ENCODE data around the gene MYRF. TPM values are rescaled to one million over a fixed set of nuclear protein-coding genes. Genes with fewer than 3 reads are reported as not detected.

Gene MYRF
- total and polyA plus RNA-seq, 2 donors (not counting 3 experiments of a cell fraction or from before 2014, with no cell fraction given), result 0.82 to 0.98 TPM

DNA sequence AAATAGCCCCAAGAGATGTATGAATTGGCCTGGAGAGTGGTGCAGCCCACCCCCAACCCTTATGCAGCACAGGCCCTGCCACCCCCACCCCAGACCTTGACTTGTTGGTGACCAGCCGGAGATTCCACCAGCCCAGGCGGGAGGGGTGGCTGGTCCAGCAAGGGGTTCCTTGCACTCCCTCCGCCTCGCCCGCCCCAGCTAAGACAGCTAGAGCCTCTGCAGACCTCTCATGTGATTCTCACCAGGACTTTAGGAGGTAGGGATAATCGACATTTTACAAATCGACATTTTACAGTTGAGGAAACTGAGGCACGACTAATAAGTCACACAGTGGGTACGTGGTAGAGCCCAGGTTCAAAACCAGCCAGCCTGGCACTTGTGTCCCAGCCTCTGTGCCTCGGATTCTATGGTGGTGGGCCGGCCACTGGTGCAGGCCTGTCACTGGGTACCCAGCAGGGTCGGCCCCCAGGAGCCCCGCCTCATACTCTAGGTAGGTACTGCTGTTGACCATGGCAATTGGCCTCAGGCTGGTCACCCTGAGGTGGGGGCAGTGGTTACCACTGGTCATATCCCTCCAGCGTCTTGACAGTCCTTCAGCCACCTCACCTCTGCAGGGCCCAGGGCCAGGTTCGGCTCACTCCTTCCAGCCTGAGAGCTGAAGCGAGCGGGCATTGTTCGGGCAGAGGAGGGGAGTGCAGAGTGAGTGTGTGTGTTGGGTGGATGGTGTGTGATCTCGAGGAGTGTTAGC lies 35.0 kb upstream of the MYRF start:
- ChIA-PET POLR2A (interaction anchor here (1.3 kb wide), 1 partner anchor 16 kb away, joined by 3 read pairs; no protein-coding TSS in a partner anchor), CTCF (interaction anchor here (1.4 to 2.6 kb wide), 2 partner anchors 10 to 17 kb away, joined by 3 to 22 read pairs; no protein-coding TSS in a partner anchor)
- FAIRE-seq, result no peak
- H4K20me1 ChIP-seq (replicated peaks; ENCODE audit: control insufficient read depth, extremely low read depth, insufficient read depth, low read length), result no peaks in the 10 kb centered on the region
- peaks cover 28% of the 10 kb centered on the region for H3K4me1 ChIP-seq (ENCODE audit: control insufficient read depth, extremely low read depth, insufficient read depth, low read length)
- no peaks in the 10 kb centered on the region for H3K9me1 ChIP-seq (replicated peaks; ENCODE audit: control insufficient read depth, extremely low read depth, insufficient read depth, low read length)
- no peaks in the 10 kb centered on the region for H3K36me3 ChIP-seq (ENCODE audit: control insufficient read depth in 2 of 2, extremely low read depth in 1 of 2, insufficient read depth in 2 of 2, low read length in 2 of 2)
- no TSS peak for BruUV-seq (replicated peaks)
- H3K9me3 ChIP-seq (replicated peaks; ENCODE audit: control insufficient read depth, insufficient read depth, low read length), result no peaks in the 10 kb centered on the region
- no peak for DNase-seq (ENCODE audit: low read depth, low spot score)
- intact Hi-C loops (cut with micrococcal nuclease) (loop anchor here (5.0 kb wide), 1 partner anchor 35 kb away; the partner anchor contains the start of gene DAGLA), dilution Hi-C loops (cut with MboI; ENCODE audit: extremely low pct_ligation_motif_present, low sequenced_read_pairs) (no loop called here)
- no peak for TF ChIP-seq EZH2 (IDR thresholded peaks at IDR 0.05; ENCODE audit: borderline replicate concordance, low read depth, low read length, severe bottlenecking)
- peak overlapping the region; percentile 45 for H3K27ac ChIP-seq (ENCODE audit: insufficient read depth, low read depth, low read length)
- no peaks in the 10 kb centered on the region for H3K27me3 ChIP-seq (ENCODE audit: control insufficient read depth in 2 of 2, insufficient read depth in 2 of 2, low read length in 2 of 2)
- H3K9ac ChIP-seq (replicated peaks; ENCODE audit: extremely low read depth, insufficient read depth, low read length), result peak overlapping the region; percentile 51
- H3K4me3 ChIP-seq (replicated peaks in 1 of 3; ENCODE audit: insufficient read depth in 1 of 3, low read depth in 1 of 3, low read length in 3 of 3), result no peak overlapping the region
- no peaks in the 10 kb centered on the region for H3K79me2 ChIP-seq (ENCODE audit: control insufficient read depth, insufficient read depth, low read length)
- no peak overlapping the region for H2AFZ ChIP-seq (ENCODE audit: low read depth, low read length)
- peak overlapping the region; percentile 38 for H3K4me2 ChIP-seq (ENCODE audit: insufficient read depth, low read length)

DNA sequence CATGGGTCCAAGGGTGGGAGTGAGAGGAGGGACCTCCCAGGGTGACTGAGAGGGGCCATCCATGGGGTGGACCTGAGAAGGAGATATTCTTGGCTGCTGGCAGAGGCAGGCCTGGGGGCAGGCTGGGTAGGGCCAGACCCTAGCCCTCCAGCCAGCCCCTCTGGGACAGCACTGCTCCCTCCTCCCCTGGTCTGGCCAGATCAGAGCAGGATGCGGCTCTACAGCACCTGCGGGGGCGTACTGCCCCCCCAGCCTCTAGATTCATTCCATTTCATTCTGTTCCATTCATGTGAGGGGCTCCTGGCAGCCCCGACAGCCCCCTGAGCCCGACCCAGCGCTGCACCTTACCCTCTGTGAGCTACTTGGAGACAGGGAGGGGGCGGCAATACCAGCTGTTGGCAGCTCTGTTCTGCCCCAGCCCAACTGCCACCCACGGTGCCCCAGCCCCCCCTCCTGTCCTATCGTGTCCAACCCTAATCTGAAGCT lies 34.3 kb upstream of the MYRF start:
- intact Hi-C loops (cut with micrococcal nuclease), result loop anchor here (5.0 kb wide), 1 partner anchor 36 kb away; the partner anchor contains the start of gene DAGLA
- H3K9ac ChIP-seq (replicated peaks; ENCODE audit: extremely low read depth, insufficient read depth, low read length), result peak overlapping the region; percentile 51

More for the DNA sequence above, 34.3 kb upstream of the MYRF start:
- no peaks in the 10 kb centered on the region for H4K20me1 ChIP-seq (replicated peaks; ENCODE audit: control insufficient read depth, extremely low read depth, insufficient read depth, low read length)
- dilution Hi-C loops (cut with MboI; ENCODE audit: extremely low pct_ligation_motif_present, low sequenced_read_pairs), result no loop called here
- peak overlapping the region; percentile 45 for H3K27ac ChIP-seq (ENCODE audit: insufficient read depth, low read depth, low read length)
- no peaks in the 10 kb centered on the region for H3K9me3 ChIP-seq (replicated peaks; ENCODE audit: control insufficient read depth, insufficient read depth, low read length)
- no peaks in the 10 kb centered on the region for H3K9me1 ChIP-seq (replicated peaks; ENCODE audit: control insufficient read depth, extremely low read depth, insufficient read depth, low read length)
- peak overlapping the region; percentile 38 for H3K4me2 ChIP-seq (ENCODE audit: insufficient read depth, low read length)
- no peaks in the 10 kb centered on the region for H3K79me2 ChIP-seq (ENCODE audit: control insufficient read depth, insufficient read depth, low read length)
- peak; percentile 38 for FAIRE-seq
- TSS peak; percentile 31 for BruUV-seq (replicated peaks)
- H3K4me1 ChIP-seq (ENCODE audit: control insufficient read depth, extremely low read depth, insufficient read depth, low read length), result peaks cover 28% of the 10 kb centered on the region
- H2AFZ ChIP-seq (ENCODE audit: low read depth, low read length), result peak overlapping the region; percentile 55
- TF ChIP-seq, protein P1, sequence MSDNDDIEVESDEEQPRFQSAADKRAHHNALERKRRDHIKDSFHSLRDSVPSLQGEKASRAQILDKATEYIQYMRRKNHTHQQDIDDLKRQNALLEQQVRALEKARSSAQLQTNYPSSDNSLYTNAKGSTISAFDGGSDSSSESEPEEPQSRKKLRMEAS (IDR thresholded peaks at IDR 0.05; ENCODE audit: insufficient read depth, insufficient read length), result no peak
- TF ChIP-seq GATA2 (IDR thresholded peaks at IDR 0.05; ENCODE audit: insufficient read depth, insufficient read length, low read depth, low read length), result no peak
- TF ChIP-seq, protein P2, sequence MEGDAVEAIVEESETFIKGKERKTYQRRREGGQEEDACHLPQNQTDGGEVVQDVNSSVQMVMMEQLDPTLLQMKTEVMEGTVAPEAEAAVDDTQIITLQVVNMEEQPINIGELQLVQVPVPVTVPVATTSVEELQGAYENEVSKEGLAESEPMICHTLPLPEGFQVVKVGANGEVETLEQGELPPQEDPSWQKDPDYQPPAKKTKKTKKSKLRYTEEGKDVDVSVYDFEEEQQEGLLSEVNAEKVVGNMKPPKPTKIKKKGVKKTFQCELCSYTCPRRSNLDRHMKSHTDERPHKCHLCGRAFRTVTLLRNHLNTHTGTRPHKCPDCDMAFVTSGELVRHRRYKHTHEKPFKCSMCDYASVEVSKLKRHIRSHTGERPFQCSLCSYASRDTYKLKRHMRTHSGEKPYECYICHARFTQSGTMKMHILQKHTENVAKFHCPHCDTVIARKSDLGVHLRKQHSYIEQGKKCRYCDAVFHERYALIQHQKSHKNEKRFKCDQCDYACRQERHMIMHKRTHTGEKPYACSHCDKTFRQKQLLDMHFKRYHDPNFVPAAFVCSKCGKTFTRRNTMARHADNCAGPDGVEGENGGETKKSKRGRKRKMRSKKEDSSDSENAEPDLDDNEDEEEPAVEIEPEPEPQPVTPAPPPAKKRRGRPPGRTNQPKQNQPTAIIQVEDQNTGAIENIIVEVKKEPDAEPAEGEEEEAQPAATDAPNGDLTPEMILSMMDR (IDR thresholded peaks at IDR 0.05; ENCODE audit: extremely low read depth in 1 of 2, insufficient read depth in 1 of 2, low read depth in 1 of 2, low read length in 2 of 2), result no peak
- no peak for TF ChIP-seq EZH2 (IDR thresholded peaks at IDR 0.05; ENCODE audit: borderline replicate concordance, low read depth, low read length, severe bottlenecking)
- no peak for TF ChIP-seq JUN (IDR thresholded peaks at IDR 0.05; ENCODE audit: borderline replicate concordance, insufficient read depth, insufficient read length, low read depth)
- TF ChIP-seq POLR2A (IDR thresholded peaks at IDR 0.05; ENCODE audit: low read depth, low read length), result no peak
- no peak for TF ChIP-seq FOS (IDR thresholded peaks at IDR 0.05; ENCODE audit: borderline replicate concordance, insufficient read depth, low read length)
- TF ChIP-seq POLR2AphosphoS5 (IDR thresholded peaks at IDR 0.05; ENCODE audit: insufficient read depth, low read depth, low read length), result no peak
- TF ChIP-seq MYC (IDR thresholded peaks at IDR 0.05; ENCODE audit: low read depth, low read length), result no peak
- no peaks in the 10 kb centered on the region for H3K27me3 ChIP-seq (ENCODE audit: control insufficient read depth in 2 of 2, insufficient read depth in 2 of 2, low read length in 2 of 2)
- no peak overlapping the region for H3K4me3 ChIP-seq (replicated peaks in 1 of 3; ENCODE audit: insufficient read depth in 1 of 3, low read depth in 1 of 3, low read length in 3 of 3)
- ChIA-PET POLR2A (interaction anchor here (0.6 to 1.3 kb wide), 3 partner anchors 15 to 719 kb away, joined by 3 to 6 read pairs (median 4); no protein-coding TSS in a partner anchor), CTCF (interaction anchor here (0.8 to 2.6 kb wide), 6 partner anchors 9 to 201 kb away, joined by 3 to 22 read pairs (median 4); no protein-coding TSS in a partner anchor)
- DNase-seq (ENCODE audit: low read depth, low spot score), result no peak
- H3K36me3 ChIP-seq (ENCODE audit: control insufficient read depth in 2 of 2, extremely low read depth in 1 of 2, insufficient read depth in 2 of 2, low read length in 2 of 2), result no peaks in the 10 kb centered on the region
